Midbrain (tissue), 1 donor: ENCODE results near the gene UBE2M.

Source experiments
- DNase-seq: peaks from one replicate; lab custom pipeline; 2025; lab: John Stamatoyannopoulos, UW

Gene UBE2M

GRCh38 chr19:58570770-58571574, 12.6 kb upstream of the UBE2M start:
- DNase-seq, result no peak

GRCh38 chr19:58569943-58570670, 11.7 kb upstream of the UBE2M start:
- DNase-seq, result no peak

GRCh38 chr19:58569191-58569942, 11.0 kb upstream of the UBE2M start:
- no peak for DNase-seq

GRCh38 chr19:58568453-58569130, 10.2 kb upstream of the UBE2M start:
- no peak for DNase-seq

GRCh38 chr19:58566989-58567388, 8.6 kb upstream of the UBE2M start:
- no peak for DNase-seq

GRCh38 chr19:58563823-58564222, 5.4 kb upstream of the UBE2M start:
- no peak for DNase-seq

- DNase-seq, result no peak
These were observed 4.7 kb upstream of the UBE2M start for GRCh38 chr19:58563034-58563573.

- DNase-seq, result no peak
These were observed 4.0 kb upstream of the UBE2M start for GRCh38 chr19:58562122-58563033.

GRCh38 chr19:58561373-58562121, 3.1 kb upstream of the UBE2M start:
- DNase-seq, result no peak

GRCh38 chr19:58560921-58561320, 2.5 kb upstream of the UBE2M start:
- DNase-seq, result no peak

GRCh38 chr19:58560007-58560887, 1.8 kb upstream of the UBE2M start:
- DNase-seq, result no peak

- DNase-seq, result no peak
These were observed 1.0 kb upstream of the UBE2M start for GRCh38 chr19:58559275-58560006.

- DNase-seq, result no peak
These were observed 338 bp upstream of the UBE2M start for GRCh38 chr19:58558623-58559274.

GRCh38 chr19:58557221-58558065, 968 bp downstream of the UBE2M start:
- no peak for DNase-seq

- no peak for DNase-seq
These were observed 1.7 kb downstream of the UBE2M start for GRCh38 chr19:58556622-58557220.

- DNase-seq, result no peak
These were observed 2.3 kb downstream of the UBE2M start for GRCh38 chr19:58555920-58556621.
